A172 (cell line): ENCODE data around the gene UBE2K. TPM values are rescaled to one million over a fixed set of nuclear protein-coding genes. Genes with fewer than 3 reads are reported as not detected.
"Not testable (repeated sequence)": the region's sequence is repeated elsewhere in the genome, so short reads cannot be mapped to it uniquely, and the experiment has no call there.

Experiments used
- DNase-seq: peaks from one replicate; pipeline ENCODE4 v3.0.0-alpha.2; 2015; ENCODE audit warnings: low spot score
- total RNA-seq: library from RNA; depleted of rRNA; stranded (reverse); fragments of >200 nt; shearing (Covaris generic); gene quantifications from 2 replicates; pipeline ENCODE4 v1.2.3, GENCODE V29; 2014

UBE2K gene
- total RNA-seq, 1 experiment from 2014 or later = 22.5 TPM

DNA sequence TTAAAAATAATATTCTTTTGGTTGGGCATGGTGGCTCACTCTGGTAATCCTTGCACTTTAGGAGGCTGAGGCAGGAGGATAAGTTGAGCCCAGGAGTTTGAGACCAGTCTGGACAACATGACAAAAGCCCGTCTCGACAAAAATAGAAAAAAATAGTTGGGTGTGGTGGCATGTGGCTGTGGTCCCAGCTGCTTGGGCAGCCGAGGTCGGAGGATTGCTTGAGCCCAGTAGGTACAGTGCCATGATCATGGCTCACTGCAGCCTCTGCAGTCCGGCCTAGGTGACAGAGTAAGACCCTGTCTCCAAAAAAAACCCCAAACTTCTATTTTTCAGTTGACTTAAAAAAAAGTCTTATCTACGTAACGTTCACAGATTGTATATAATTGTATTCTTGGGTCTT, 23.9 kb downstream of the UBE2K start:
- DNase-seq = no peak

DNA sequence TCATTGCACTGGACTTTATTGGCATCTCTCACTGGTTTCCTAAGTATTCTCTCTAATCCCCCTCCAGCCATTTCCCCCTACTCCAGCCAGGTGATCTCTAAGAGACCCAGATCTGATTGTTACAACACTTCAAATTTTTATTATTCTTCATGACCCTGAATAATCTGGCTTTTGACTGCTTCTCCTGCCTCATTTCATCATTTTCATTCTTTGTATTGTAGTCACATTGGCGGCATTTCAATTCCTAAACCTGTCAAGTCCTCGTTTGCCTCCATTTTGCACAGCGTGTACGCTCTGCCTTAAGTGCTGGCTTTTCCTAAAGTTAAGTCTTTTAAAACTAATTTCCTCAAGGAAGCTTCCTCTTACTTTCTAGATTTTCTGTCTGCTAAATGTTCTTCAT, 31.6 kb downstream of the UBE2K start:
- DNase-seq = no peak

DNA sequence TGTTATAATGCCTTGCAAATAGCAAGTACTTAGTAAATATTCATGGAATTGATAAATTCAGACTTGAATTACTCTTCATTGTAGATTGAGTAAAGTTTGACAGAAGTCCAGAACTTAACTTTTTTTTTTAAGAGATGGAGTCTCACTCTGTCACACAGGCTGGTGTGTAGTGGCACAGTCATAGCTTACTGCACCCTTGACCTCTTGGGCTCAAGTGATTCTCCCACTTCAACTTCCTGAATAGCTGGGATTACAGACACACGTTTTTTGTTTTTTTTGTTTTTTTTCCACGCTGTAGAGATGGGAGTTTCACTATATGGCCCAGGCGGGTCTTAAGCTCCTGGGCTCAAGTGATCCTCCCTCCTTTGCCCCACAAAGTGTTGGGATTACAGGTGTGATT, 32.1 kb downstream of the UBE2K start:
- DNase-seq = no peak

DNA sequence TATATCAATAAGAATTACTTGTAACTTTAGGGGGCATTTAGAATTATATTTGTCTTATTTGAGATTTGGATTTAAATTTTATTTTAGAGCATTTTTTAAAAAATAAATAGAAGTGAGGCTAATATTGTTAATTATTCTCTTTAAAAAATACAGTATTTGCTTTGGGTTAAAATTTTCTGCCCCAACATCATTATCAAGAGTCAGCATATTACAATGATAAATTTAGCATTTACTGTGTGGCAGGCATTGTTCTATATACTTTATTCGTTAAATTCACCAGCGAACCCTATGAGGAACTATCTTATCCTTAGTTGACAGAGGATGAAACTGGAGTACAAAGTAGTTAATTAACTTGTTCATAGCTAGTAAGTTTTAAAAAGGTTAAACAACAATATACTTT, 34.0 kb downstream of the UBE2K start:
- DNase-seq = no peak

DNA sequence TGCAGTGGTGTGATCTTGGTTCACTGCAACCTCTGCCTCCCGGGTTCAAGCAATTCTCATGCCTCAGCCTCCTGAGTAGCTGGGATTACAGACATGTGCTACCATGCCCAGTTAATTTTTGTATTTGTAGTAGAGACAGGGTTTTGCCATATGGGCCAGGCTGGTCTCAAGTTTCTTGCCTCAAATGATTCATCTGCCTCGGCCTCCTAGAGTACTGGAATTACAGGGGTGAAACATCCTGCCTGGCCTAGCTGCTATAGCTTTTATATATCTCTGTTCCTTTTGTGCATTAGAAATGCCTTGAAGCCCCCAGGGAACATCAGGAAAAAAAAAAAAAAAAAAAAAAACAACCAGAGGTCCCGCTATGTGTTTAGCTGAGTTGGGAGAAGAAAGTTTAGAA, 34.8 kb downstream of the UBE2K start:
- peak; percentile 29 for DNase-seq

DNA sequence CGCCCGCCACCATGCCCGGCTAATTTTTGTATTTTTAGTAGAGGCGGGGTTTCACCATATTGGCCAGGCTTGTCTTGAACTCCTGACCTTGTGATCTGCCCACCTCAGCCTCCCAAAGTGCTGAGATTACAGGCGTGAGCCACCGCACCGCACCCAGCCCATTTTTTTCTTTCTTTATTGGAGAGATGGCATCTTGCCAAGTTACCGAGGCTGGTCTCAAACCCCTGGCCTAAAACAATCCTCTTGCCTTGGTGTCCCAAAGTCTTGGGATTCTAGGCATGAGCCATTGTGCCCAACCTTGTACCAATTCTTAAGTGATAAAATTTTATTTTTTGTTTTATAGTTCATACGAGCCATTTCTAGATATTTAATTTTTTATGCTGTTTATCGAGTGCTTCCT, 41.7 kb downstream of the UBE2K start:
- DNase-seq = not testable (repeated sequence)

DNA sequence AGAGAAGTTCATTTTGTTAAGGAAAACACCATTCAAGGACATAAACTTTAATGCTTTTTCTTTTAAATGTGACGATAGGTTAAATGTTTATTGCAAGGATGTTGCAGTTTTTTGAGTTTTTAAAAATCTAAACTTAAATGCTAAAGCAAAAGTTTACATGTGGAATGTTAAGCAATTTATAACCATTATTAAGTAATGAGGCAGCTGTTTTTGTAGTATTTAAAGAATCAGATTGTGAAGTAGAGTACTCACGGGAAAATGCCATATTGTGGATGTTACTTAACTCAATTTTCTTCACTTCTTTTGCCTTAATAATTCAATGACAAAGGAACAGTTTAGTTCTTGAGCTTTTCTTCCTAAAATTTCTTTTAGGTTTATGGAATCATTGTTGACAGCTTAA, 43.5 kb downstream of the UBE2K start:
- DNase-seq = no peak

DNA sequence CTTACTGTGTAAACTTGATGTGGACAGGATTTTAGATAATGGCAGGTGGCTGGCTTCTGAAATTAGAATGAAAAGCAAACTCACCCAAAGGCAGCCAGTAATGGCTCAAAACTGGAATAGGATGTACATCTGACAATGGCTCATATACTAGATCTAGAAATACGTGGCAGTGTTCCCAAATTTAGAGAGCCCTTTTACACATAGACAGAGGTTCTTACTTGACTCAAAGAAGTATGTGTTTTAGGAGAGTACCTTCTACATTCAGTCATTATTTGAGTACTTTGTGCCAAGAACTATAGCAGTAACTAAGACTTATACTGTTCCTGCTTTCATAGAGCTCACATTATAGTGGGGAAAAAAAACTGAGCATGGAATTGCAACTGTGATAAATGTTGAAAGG, 48.0 kb downstream of the UBE2K start:
- DNase-seq = no peak

DNA sequence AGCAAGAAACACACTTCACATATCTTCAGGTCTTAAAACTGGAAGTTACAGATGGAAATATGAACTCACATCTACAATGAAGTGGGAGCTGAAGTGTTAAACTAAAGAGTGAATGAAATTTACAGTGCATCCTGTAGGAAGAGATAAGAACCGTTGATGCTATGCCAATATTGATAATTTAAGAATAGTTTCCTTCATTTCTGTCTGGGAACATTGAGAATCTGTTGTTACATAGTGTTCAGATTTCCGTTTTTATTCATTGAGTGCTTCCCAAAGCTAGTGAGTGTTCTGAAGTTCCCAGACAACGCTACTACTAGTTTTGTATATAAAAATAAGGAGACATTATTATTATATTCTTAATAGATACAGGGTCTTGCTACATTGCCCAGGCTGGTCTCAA, 52.3 kb downstream of the UBE2K start:
- DNase-seq = no peak

DNA sequence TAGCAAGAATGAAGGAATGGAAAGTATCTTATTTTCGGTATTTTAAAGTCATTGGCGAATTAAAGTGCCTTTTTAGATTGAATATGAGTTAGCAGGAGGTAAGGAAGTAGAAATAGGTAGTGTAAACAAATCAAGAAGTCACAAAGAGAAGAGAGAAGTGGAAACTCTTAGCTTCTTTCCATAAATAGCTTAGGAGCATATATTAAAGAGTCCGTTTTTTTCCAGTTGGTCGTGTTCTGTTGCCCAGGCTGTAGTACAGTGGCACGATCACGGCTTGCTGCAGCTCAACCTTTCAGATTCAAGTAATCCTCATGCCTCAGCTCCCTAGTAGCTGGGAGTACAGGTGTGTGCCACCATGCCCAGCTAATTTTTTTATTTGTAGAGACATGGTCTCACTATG, 56.4 kb downstream of the UBE2K start:
- DNase-seq = no peak

DNA sequence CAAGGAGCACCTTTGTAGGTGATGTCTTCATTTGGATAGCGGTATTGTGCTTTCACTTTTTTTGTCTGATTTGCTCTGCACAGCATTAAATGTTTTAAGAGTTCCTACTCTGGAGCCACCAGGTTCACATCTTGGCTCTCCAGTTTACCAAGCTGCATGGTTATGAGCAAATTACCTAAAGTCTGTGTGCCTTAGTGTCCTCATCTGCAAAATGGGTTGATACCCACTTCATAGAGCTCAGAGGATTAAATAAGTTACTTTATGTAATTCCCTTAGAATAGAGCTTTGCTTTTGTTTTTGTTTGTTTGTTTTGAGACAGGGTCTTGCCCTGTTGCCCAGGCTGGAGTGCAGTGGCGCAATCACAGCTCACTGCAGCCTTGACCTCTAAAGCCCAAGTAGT, 58.2 kb downstream of the UBE2K start:
- no peak for DNase-seq

DNA sequence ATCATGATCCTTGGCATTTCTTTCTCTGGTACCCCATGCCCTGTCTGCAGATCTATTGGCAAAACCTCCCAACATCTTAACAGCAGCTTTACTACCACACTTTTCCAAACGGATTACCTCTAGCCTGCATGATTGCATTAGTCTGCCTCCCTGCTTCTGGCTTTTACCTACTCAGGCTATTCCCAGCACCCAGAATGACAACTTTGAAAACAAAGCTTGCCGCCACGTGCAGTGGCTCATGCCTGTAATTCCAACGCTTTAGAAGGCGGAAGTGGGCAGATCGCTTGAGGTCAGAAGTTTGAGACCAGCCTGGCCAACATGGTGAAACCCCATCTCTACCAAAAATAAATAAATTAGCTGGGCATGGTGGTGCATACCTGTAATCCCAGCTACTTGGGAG, 60.2 kb downstream of the UBE2K start:
- DNase-seq = no peak

DNA sequence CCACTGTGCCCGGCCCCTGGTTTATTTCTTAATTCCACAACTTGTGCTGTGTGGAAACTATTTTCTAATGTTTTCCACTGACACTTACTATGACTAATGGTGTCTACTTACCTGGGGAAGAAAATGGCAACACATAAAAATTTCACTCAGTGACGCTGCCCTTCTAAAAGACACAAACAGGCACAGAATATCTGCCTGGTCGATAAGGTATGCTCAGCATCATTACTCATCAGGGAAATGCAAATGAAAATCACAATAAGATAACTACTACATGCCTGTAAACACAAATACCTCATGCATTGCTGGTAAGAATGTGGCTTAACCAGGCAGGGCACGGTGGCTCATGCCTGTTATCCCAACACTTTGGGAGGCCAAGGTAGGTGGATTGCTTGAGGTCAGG, 61.6 kb downstream of the UBE2K start:
- no peak for DNase-seq

DNA sequence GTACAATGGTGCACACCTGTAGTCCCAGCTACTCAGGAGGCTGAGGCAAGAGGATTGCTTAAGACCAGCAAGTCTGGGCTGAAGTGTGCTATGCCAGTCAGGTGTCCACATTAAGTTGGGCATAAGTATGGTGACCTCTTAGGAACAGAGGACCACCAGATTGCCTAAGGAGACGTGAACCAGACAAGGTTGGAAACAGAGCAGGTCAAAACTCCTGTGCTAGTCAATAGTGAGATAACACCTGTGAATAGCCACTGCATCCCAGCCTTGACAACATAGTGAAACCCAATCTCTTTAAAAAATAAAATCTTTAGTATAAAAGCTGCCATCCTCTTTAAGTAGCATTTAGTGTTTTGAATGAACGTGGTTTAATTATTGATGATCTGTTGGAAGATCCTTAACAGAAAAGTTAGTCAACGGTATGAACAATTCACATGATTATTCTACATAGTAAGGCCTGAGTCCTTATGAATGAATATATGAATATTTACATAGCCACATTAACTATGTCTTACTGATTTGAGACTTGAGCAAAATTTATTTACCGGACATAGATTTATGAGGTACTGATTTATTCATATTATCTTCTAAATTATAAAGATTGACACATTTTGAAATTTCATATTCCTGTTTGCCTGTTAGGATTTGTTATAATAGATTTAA, 63.2 kb downstream of the UBE2K start:
- no peak for DNase-seq

DNA sequence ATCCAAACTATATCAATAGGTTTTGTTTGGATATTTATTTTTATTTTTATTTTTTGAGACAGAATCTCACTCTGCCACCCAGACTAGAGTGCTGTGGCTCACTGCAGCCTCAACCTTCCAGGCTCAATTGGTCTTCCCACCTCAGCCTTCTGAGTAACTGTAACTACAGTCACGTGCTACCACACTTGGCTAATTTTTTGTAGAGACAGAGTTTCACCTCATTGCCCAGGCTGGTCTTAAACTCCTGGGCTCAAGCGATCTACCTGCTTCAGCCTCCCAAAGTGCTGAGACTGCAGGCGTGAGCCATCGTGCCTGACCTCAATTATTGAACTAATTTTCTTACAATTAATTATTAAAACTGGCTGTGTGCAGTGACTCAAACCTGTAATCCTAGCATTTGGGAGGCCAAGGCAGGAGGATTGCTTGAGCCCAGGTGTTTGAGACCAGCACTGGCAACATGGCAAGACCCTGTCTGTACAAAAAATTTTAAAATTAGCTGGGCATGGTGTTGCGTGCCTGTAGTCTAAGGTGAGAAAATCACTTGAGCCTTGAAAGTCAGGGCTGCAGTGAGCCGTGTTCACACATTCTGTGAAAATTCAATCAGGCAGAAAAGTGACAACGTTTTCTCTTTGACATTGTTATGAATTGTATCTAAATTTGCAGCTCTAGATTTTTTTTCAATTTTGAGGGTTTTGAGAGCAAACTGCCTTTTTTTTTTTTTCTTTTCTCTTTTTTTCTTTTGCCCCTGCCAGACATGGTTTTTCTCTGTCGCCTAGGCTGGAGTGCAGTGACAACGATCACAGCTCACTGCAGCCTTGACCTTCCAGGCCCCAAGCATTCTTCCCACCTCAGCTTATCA, 66.0 kb downstream of the UBE2K start:
- no peak for DNase-seq

DNA sequence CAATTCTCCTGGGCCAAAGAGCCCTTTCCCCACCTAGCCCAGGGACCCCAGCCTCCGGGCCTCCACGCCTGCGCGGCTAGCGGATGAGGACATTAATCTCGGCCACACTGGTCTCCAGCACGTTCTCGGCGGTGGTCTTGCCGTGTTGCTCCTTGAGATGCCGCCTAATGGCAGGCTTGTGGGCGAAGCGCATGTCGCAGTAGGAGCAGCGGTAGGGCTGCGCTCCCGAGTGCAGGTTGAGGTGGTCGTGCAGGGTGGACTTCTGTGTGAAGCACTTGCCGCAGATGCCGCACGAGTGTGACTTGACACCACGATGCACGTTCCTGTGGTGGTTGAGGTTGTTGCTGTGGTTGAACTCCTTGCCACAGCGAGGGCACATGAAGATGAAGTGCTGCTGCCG, 72.1 kb downstream of the UBE2K start:
- DNase-seq = no peak

DNA sequence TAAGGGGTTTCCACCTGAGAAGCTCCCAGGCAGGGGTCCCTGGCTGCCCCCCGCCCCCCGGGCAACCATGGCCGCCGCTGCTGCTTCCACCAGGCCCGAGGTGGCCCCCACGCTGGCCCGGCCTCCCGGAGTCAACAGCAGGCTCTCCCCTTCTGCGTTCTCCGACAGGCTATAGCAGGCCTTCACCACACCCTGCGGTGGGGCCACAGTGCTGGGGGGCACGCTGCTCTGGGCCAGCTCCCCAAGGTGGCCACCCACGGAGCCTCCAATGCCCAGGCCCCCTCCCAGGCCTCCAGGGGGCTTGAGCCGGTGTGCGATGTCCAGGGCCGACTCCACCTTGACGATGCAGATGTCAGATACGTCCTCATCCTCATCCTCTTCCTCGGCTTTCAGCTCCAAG, 72.5 kb downstream of the UBE2K start:
- no peak for DNase-seq

DNA sequence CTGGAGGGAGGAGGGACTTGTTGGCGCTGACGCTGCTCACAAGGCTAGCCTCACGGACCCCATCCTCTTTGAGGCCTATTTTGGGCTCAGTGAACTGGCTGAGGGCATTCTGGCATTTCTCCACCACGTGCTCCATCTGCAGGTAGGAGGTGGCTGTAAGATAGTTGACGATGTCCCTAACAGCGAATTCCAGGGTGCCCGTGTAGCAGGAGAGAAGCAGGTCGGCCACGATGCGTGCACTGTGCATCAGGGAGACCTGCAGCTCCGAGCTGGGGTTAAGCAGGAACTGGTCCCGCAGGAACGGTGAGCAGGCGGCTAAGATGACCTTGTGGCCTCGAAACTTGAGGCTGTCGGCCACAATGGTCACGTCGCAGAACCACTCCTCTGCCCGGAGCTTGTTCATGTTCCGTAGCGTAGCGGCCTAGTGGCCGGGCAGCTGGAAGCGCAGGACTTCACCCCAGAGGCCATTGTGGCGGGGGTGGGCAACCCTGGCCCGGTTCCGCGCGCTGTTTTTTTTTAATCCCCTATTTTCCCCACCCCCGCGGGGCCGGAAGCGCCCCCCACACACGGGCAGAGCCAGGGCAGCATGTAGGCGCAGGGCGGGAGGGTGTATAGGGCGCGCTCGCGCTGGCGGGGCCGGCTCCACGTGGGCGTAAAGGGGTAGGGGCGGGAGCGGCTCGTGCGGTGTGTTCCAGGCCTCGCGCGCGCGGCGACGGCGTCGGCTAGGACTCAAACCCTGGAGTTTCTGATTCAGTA, 73.2 kb downstream of the UBE2K start:
- DNase-seq = no peak

DNA sequence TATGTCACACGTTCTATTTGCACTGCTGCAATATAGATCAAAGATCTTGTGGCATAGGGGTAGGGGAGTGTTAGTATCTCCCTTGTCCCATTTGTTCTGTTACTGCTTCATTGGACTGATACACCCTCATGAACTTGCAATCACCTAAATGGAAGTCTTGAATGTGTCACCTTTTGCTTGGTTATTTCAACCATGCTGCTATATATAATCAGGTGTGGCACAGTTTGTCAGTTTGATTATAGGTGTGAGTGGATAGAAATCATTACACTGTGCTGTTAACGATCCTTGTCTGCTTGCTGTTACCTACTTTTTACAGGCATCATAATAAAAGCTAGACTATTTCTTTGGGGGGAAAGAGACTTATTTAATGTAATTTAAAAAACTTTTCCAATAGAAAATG, 84.1 kb downstream of the UBE2K start:
- DNase-seq = not testable (repeated sequence)

DNA sequence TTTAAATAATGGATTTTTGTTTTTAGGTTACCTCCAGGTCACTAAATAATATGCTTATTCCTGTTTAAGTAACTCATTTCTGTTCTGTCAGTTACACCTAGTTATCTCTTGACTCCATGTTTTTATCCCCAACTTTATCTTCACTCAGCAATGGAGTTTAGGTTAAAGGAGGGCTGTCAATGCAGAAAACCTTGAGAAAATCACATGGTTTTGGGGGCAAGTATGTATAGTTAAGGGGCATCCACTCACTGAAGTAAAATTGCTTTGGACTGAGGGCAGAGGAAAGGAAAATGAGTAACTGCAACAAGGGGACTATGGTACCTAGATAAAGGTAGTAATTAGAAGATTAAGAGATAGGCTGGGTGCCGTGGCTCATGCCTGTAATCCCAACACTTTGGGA, 87.1 kb downstream of the UBE2K start:
- no peak for DNase-seq

DNA sequence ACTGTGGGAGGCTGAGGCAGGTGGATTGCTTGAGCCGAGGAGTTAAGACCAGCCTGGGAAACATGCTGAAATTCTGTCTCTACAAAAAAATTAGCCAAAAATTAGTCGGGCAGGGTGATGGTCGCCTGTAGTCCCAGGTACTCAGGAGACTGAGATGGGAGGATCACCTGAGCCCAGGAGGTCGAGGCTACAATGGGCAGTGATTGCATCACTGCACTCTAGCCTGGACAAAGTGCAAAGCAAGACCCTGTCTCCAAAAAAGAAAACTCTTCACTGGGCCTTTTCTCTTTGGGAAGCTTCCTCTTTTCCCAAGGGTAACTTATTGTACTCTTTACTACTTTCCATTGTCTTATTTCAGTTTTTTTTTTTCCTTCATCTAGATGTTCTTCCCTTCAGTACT, 88.9 kb downstream of the UBE2K start:
- no peak for DNase-seq

DNA sequence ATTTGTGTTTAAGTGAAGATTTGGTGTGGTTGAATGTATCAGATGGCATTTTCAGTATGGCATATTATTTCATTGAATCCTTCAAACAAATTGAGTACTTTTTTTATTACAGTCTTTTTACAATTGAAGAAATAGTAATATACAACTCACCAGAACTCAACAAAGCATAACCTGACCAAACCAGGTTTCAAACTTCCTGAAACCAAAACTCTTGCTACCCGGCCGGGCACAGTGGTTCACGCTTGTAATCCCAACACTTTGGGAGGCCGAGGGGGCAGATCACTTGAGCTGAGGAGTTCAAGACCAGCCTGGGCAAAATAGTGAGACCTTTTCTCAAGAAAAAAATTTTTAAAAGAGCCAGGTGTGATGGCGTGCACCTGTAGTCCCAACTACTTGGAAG, 94.2 kb downstream of the UBE2K start:
- no peak for DNase-seq

DNA sequence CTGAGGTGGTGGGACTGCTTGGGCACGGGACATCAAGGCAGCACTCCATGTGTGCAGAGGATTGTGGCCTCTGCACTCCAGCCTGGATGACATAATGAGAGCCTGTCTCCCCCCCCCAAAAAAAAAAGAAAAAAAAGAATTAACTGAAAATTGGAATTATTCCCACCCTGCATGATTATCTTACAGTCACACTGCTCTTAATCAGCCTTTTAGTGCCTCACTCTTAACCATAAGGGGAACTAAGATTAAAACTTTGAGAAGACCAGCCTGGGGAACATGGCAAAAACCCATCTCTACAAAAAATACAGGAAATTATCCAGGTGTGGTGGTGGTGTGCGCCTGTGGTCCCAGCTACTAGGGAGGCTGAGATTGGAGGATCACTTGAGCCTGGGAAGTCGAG, 94.6 kb downstream of the UBE2K start:
- DNase-seq = no peak
